ENCODE measurements around the gene CRACDL.

CRACDL gene

GRCh38 chr2:98807221-98807620 lies 128.8 kb downstream of the CRACDL start:
- H3K4me3 ChIP-seq (ENCODE audit: low read depth, low read length) = no peak overlapping the region
- TF ChIP-seq CTCF (IDR thresholded peaks at IDR 0.05; ENCODE audit: control insufficient read depth, extremely low read depth, insufficient read depth) = no peak
- DNase-seq (ENCODE audit: low read depth) = no peak

- no peak for TF ChIP-seq CTCF (IDR thresholded peaks at IDR 0.05; ENCODE audit: control insufficient read depth, extremely low read depth, insufficient read depth)
- DNase-seq (ENCODE audit: low read depth) = no peak
- H3K4me3 ChIP-seq (ENCODE audit: low read depth, low read length) = no peak overlapping the region
Measured at GRCh38 chr2:98806236-98806697, 129.8 kb downstream of the CRACDL start.

- H3K4me3 ChIP-seq (ENCODE audit: low read depth, low read length) = no peak overlapping the region
- no peak for TF ChIP-seq CTCF (IDR thresholded peaks at IDR 0.05; ENCODE audit: control insufficient read depth, extremely low read depth, insufficient read depth)
- no peak for DNase-seq (ENCODE audit: low read depth)
Measured at GRCh38 chr2:98805412-98806171, 130.4 kb downstream of the CRACDL start.

- DNase-seq (ENCODE audit: low read depth) = no peak
- TF ChIP-seq CTCF (IDR thresholded peaks at IDR 0.05; ENCODE audit: control insufficient read depth, extremely low read depth, insufficient read depth) = no peak
- H3K4me3 ChIP-seq (ENCODE audit: low read depth, low read length) = no peak overlapping the region
Measured at GRCh38 chr2:98804736-98805135, 131.3 kb downstream of the CRACDL start.

GRCh38 chr2:98804265-98804650 lies 131.8 kb downstream of the CRACDL start:
- no peak overlapping the region for H3K4me3 ChIP-seq (ENCODE audit: low read depth, low read length)
- TF ChIP-seq CTCF (IDR thresholded peaks at IDR 0.05; ENCODE audit: control insufficient read depth, extremely low read depth, insufficient read depth) = no peak
- DNase-seq (ENCODE audit: low read depth) = no peak

- no peak for DNase-seq (ENCODE audit: low read depth)
- TF ChIP-seq CTCF (IDR thresholded peaks at IDR 0.05; ENCODE audit: control insufficient read depth, extremely low read depth, insufficient read depth) = no peak
Measured at GRCh38 chr2:98803405-98804264, 132.4 kb downstream of the CRACDL start.

More at GRCh38 chr2:98803405-98804264, 132.4 kb downstream of the CRACDL start:
- H3K4me3 ChIP-seq (ENCODE audit: low read depth, low read length) = no peak overlapping the region

All from LNCaP clone FGC (cell line).